HG02759 (cell line): ENCODE measurements around the gene TXNRD1.

ENCODE experiments used
- ATAC-seq: cut with Tn5 transposase; IDR thresholded peaks from one replicate; pipeline ENCODE4 v1.9.1; 2021; ENCODE audit warnings: mild to moderate bottlenecking, moderate library complexity; ENCODE audit not compliant: unreplicated experiment

Gene TXNRD1

DNA sequence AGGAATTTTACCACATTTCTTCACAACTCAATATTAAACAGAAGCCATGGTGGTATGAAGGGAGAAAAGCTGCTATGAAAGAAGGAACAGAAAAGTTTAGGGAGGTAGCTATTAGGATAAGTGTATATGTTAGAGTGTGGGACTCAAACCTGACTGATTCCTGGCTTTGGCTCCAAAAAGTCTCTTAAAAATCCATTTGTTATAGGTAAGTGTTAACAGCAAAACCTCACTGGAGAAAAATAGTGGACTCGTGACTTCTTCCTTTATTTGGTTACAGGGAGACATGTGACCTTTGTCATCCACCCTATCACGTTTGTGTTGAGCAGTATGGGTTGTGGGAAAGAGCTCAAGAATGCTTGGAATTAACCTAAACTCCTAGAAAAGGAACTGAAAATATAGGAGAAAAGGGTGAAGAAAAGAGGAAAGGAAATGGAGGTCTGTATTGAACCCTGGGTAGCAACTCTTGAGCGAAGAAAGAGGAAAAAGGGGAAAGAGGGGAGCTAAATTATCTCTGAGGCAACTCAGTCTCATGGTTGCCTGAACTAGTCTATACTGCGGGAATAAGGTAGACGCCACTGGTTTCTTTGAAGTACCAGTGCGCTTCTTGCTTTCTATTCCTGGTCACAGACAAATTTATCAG is 84.4 kb downstream of the TXNRD1 start:
- ATAC-seq: no peak

DNA sequence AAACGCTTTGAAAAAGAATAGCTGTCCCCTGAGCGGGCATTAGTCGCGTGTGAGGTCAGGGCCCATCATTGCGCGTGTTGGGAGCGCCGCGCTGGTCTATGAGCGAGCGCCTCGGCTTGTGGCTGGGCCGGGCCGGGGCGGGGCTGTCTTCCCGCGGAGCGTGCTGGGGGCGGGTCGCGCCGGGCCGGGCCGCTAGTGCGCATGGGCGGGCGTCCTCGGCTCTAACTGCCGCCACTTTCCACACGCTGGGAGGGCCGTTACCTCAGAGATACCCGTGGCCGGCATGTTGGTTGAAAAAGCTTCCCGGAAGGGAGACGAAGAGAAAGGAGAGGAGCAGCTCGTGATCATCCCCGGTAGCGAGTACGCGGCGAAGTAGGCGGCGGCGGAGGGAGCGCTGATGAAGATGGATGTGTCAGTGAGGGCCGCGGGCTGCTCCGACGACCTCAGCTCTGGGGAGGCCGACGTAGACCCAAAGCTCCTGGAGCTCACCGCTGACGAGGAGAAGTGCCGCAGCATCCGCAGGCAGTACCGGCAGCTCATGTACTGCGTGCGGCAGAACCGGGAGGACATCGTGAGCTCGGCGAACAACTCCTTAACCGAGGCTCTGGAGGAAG is 88.1 kb downstream of the TXNRD1 start, which contains the start of gene EID3:
EID3 (plus strand) TSS at position 202 of the 614 bp plus-strand sequence; CDS start at position 398, 196 bp downstream.
- ATAC-seq: peak; percentile 96

DNA sequence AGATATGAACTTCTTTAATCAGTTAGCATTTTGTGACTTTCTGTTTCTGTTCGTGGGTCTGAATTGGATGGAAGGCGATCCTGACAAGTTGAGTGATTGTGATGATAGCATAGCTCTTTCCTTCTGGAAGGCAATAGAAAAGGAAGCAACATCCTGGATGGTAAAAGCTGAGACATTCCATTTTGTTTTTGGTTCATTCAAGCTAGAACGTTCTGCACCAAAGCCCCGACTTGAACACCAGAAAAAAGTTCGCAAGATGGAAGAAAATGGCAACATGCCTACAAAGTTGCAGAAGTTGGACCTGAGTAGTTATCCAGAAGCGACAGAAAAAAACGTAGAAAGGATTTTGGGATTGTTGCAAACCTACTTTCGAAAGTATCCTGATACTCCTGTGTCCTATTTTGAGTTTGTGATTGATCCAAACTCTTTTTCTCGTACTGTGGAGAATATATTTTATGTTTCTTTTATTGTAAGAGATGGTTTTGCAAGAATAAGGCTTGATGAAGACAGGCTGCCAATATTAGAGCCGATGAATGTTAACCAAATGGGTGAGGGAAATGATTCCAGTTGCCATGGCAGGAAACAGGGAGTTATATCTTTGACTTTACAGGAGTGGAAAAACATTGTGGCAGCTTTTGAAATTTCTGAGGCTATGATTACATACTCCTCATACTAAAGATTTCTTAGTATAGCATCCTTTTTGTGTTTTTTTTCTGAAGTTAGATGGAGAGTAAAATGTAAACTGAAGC is 88.9 kb downstream of the TXNRD1 start:
- no peak for ATAC-seq

DNA sequence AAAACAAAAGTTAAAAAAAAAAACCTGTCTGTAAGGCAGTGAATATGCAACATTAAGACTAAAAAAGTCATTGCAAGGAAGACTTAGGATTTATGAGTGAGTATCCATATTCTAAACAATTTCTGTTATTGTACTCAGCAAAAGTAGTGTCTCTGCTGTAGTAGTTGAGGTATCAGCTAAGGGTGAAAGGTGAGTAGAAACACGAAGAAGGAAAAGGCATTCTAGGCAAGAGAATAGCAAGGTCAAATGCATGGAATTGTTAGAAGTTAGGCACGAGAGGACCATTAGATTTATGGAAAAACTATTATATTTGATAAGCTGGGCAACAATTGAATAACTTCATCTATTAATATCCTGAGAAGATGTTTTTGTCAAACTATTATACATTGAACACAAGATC is 89.8 kb downstream of the TXNRD1 start:
- no peak for ATAC-seq

DNA sequence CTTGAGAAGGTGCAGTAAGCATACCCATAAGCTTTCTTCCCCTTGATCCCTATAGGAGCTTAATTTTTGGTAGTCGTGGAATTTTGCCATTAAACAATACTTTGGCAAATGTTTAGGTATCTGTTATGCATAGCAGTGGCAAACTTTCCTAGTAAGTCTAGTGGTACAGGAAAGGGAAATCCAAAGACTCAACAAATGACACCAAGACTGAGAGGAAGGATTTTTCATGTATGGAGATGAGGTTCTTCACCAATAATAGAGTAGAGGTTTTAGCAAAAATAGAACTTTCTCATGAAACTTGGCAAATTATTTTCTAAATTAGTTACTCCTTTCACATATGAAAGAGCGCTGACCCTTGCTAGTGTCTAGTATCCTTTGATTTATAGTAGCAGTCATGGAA is 90.8 kb downstream of the TXNRD1 start:
- ATAC-seq: no peak

DNA sequence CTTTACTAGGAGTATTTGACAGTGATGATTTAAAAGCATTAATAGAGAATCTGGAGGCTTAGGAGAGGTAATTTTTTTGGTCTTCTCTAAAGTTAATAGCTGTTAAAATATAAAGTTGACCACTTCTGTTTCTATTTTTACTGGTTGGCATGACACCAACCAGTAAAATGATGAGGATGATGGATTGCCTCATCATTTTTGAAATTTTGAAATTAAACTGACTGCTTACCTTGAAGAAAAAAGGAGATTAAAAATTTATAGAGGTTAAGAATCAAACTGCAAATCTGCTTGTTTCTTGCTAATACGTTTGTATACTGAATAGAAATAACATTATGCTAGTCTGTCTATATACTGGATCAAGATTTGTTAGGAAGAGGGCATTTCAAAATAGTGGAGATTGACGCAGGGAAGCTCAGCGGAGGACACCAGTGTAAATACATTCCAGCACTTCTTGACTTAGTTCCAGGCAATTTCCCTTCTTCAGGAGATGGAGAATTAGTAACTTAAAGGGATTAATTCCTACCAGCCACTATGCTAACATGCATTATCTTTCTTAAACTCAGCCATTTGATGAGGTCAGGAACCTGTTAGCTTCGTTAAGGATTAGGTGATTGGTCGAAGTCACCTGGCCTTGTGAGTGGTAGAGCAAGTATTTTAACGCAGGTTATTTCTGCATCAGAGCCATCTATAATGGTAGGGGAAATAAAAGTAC is 91.5 kb downstream of the TXNRD1 start:
- no peak for ATAC-seq

DNA sequence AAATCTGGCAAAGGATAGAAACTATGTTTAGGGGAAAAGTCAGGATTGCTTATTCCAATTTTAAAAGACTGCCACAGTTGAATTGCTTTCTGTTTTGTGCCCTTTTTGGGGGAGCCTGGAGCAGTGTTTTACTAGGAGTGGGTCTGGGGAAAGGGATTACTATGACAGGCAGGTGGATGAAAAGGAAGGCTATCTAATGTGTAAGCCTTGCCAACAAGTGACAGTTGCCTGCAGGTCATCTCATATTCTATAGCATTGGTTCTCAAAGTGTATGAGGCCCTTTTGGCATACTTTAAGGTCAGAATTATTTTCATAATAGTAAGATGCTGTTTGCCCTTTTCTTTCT is 92.0 kb downstream of the TXNRD1 start:
- ATAC-seq: no peak

DNA sequence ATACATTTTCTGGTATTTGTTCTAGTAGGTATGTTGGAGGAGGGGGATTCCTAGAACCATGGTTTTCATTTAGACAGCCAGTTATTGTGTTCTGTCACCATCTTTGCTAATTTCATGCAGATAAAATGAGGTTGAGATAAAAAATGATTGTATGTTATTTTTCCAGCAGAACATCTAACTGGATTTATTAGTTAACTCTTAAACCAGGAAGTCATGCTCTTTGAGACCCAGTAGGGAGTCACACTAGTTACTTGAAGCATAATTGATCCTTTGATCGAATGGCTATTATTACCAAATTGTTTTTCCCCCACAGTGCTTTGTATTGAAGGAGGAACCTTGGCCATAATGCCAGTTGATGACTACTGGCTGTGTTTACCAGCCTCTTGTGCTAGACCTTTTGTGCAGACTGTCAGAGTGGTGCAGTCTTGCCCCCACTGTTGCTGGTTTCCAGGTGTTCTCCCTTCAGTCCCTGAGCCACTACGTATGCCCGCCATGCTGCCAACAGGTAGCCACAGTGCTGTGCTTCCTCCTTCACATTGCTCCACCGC is 93.9 kb downstream of the TXNRD1 start:
- no peak for ATAC-seq

DNA sequence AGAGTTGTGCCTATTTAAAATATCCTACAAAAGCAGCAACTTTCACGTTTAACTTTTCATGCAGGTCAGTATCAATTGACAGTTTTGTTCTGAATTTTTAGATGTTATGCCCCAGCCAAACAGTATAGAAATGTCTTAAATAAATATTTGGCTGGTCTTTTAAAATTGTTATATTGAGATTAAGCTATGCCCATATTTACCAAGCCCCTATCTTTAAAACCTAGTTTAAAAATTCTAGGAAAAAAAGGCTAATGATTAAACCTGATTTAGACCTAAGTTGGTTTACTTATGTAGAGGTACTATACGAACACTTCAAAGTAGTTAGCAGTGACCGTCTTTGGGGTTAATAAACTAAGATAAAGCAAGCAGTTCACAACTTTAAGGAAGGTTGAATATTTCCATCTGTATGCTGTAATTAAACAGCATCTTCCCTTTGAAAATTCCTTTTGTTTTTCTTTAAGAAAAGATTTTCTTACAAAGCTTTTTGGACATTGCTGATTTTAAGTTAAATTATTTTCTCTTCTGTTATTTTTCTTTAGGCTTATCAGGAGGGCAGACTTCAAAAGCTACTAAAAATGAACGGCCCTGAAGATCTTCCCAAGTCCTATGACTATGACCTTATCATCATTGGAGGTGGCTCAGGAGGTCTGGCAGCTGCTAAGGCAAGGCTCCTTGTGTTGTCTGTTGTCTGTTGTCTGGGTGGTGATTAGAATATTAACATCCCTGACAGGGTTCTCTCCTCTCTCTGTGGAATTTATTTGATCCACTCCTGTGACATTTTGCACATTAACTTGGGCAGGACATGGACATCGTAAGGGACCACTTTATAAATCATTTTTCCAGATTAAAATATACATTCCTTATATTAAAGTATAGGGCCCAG is 95.4 kb downstream of the TXNRD1 start:
- no peak for ATAC-seq

DNA sequence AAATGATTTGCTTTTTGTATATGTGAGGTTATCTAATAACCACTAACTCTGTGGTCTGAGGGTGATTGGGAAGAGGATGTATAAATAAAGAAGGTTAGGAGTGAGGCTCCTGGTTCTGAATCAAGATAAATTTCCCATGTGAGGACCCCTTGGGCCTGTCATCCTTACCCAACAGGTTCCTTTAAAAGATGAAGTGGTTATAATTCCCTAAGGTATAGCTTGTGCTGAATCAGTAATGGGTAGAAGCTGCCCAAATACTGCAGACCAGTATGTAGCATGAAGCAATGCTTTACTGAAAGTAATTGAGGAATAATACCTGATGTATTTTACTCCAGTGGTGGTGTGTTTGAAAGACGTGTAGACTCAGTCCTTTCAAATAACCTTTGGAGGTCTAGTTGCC is 96.6 kb downstream of the TXNRD1 start:
- no peak for ATAC-seq

DNA sequence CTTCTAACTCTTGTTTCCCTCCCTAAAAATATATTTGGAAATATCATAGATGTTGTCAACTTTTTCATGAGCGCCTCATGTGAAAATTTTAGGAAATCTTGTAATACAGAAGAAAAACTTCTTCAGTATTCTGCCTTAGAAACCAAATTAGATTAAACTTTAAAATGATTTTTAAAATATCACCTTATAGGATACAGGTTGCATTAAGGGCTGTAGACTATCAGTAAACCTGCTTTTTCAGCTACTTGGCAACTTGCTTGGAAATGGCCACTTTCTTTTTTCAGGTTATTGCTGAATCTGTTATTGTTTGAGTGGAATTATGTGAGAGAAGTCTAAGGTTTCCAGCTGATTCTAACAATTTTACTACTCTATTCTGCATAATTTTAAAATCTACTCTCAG is 97.1 kb downstream of the TXNRD1 start:
- no peak for ATAC-seq

DNA sequence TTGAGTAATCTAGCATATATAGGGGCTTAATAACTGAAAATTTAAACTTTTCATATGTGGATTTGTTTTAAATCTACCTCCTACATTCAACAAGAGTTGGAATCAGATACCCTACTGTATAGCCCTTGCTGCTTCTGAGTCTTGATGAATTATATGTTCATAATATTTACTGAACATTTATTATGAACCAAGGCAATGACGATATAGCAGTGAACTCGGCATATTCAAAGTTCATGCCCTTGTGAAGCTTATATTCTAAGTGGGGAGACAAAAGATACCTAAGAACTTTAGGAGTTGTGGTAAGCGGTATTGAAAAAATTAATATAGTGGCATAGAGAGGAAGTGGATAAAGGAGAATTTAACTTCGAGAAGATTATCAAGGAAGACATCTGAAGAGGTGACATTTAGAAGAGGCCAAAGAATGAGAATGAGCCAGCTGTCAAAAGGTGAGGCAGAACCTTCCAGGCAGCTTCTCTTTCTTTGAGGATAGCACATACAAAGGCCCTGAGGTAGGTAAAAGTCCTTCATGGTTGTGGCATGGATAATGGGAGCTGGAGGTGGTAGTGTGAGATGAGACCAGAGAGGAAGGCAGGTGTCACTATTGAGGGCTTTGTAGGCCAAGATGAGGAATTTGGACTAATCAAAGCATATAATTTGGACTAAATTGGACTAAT is 98.1 kb downstream of the TXNRD1 start:
- no peak for ATAC-seq

DNA sequence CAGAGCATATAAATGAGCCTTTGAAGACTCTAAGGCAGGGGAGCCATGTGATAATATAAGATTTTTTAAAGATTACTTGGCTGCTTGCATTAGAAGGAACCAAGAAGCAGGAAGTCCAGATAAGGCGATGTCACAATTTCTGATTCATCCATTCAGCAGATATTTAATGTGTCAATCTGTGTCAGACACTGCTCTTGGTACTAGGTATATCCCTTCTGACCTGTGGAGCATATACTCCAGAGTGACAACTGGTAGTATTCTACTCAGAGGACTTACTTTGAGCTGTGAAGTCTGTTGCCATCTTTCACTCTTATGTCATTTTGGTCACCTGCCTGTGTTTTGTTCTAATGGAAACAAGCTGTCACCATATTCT is 98.6 kb downstream of the TXNRD1 start:
- no peak for ATAC-seq

DNA sequence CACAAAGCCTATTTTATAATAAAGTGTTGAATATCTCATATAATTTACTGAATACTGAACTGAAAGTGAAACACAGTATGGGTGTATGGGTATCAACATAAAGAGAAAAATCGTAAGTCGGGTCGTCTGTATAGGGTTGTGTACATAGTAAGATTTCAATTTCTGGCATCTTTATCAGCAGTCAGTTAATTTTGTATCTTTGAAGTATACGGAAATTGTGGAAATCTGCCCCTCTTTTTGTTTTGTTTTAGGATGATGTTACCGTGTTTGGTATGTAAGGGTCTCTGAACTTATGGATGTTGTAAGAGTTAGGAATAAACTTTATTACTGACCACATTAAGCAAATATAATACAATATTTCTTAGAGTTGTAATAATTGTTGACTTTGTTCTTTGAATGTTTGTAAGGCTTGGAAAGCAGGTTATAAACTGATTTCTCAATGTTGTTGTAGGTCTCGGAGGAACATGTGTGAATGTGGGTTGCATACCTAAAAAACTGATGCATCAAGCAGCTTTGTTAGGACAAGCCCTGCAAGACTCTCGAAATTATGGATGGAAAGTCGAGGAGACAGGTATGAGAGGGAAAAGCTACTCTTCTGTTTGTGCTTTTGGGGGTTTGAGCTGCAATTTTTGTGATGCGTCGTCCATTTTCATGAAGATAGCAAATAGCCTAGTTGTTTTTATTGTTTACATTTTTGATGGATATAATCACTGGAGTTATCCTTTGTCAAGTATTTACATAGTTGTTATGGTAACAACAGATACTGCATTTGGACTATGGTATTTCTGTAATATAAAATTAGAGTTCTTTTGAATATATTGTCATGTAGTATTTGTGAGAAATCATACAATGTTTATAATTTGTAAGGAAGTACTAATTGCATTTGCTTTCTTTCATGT is 100.0 kb downstream of the TXNRD1 start:
- no peak for ATAC-seq

DNA sequence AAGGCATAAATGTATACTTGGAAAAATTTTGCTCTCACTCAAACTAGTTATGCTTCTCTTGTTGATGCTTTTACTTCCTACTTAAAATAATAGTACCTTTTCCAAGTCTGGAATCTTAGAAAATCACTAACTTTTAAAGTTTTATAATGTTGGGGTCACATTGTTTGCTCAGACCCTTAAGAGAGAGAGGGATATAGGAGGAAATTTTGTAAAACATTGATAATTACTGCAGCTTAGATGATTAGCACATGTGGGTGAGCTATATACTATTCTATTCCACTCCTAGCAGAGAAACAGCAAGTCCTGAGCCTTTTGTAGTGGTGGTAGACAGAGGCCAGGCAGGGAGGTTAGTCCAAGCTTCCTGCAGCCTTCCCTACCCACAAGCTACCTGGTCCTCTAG is 101.4 kb downstream of the TXNRD1 start:
- ATAC-seq: no peak

DNA sequence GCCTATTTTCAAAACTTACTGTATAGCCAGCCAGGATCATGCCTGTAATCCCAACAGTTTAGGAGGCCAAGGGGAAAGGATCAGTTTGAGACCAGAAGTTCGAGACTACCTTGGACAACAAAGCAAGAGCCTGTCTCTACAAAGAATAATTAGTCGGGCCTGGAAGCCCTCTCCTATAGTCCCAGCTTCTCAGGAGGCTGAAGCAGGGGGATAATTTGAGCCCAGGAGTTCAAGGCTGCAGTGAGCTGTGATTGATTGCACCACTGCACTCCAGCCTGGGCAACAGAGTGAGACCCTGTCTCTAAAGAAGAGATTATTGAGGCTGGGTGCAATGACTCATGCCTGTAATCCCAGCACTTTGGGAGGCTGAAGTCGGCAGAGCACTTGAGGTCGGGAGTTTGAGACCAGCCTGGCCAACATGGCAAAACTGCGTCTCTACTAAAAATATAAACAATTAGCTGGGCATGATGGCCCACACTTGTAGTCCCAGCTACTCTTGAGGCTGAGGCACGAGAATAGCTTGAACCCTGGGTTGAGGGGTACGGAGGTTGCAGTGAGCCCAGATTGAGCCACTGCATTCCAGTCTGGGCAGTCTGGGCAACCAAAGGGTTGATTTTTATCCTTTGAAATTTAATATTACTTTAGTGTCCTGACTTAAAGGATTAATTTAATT is 102.1 kb downstream of the TXNRD1 start:
- no peak for ATAC-seq

DNA sequence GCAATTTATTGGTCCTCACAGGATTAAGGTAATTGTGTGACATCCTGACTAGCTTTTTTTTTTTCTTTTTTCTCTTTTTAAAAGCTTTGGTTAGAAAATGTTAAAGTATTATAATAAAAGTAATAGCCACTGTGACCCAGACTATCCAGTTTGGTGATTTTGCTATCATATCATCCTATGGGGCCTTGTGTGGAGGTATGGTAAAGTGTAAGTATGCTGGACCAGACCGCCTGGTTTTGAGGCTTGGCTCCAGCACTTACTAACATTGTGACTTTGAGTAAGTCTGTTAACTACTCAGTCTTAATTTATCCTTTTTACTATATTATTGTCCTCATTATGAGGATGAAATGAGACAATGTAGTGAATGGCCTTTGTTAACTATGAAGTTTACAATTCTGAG is 103.4 kb downstream of the TXNRD1 start:
- ATAC-seq: no peak

DNA sequence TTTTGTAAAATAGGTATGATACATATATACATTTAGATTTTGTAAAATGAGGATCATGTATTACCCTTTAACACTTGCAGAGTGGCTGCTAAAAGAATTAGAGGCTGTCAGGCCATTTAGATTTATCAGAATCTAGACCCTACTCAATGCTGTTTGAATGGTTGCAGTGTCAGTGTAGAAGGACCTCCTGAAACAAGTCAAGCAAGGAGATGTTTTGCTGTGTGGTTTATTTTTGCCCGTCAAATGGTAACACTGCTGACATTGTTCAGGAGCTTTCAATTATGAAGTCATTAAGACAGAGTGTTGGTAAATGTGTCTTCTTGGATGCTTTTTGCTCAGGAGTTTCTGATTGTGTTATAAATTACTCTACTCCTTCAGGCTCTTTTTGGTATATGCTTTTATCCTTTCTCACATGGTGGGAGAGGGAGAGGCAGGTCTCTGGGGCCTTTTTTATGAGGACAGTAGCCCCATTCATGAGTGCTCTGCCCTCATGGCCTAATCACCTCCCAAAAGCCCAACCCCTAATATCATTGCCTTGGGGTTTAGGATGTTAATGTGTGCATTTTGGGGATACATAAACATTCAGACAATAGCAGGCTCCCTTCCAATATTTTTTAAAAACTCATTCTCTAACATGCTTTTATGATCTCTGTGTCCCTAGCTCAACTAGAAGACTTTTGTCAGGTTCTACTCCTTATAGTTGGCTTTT is 104.5 kb downstream of the TXNRD1 start:
- ATAC-seq: no peak
